PC-3 (cell line): Measurements from ENCODE around the gene EXOC6. TPM values are rescaled to one million over a fixed set of nuclear protein-coding genes. Genes with fewer than 3 reads are reported as not detected.

Source experiments
- ATAC-seq: fragments of 200-7000 bp; cut with Tn5 transposase; 2 replicates; pipeline ENCODE4 v1.9.1; 2020; ENCODE audit warnings: mild to moderate bottlenecking, moderate library complexity
- BruUV-seq: library from RNA; stranded (reverse); fragments of 400-500 nt; replicated peaks from 2 replicates; lab custom pipeline; 2021; lab: Mats Ljungman, UMichigan
- CTCF ChIA-PET: fragments of 300-600 bp; sonication (Branson Sonifier 250); formaldehyde crosslinking; loops from one replicate; lab custom pipeline; 2022; ENCODE audit warnings: antibody characterized with exemption; lab: Charles Lee
- POLR2A ChIA-PET: fragments of 300-600 bp; sonication (Branson Sonifier 250); formaldehyde crosslinking; loops from one replicate; lab custom pipeline; 2022; ENCODE audit warnings: antibody characterized with exemption; ENCODE audit not compliant: unreplicated experiment; lab: Charles Lee
- DNase-seq: peaks from one replicate; pipeline ENCODE4 v3.0.0-alpha.2; 2015
- H2AFZ ChIP-seq: fragments of 300-600 bp; sonication (generic); 2 replicates; pipeline ENCODE4 v1.6.0; 2016; ENCODE audit warnings: antibody characterized with exemption, low read length
- H3F3A ChIP-seq: fragments of 300-600 bp; sonication (generic); one replicate; pipeline ENCODE4 v1.6.0; 2017; ENCODE audit warnings: antibody characterized with exemption, low read length, control low read depth, mild to moderate bottlenecking; ENCODE audit not compliant: unreplicated experiment
- H3K27ac ChIP-seq: fragments of 300-600 bp; sonication (generic); 2 replicates; pipeline ENCODE4 v1.5.1; 2016; ENCODE audit warnings: mild to moderate bottlenecking, low read length
- H3K27me3 ChIP-seq: fragments of 300-600 bp; sonication (generic); 2 replicates; pipeline ENCODE4 v1.6.1; 2016; ENCODE audit warnings: low read length, mixed read lengths
- H3K36me3 ChIP-seq: fragments of 300-600 bp; sonication (generic); 2 replicates; pipeline ENCODE4 v1.6.1; 2016; ENCODE audit warnings: low read depth, mixed run types, low read length, mixed read lengths
- H3K4me1 ChIP-seq: fragments of 300-600 bp; sonication (generic); 2 replicates; pipeline ENCODE4 v1.5.1; 2016; ENCODE audit warnings: low read length; ENCODE audit not compliant: insufficient read depth
- H3K4me2 ChIP-seq: fragments of 300-600 bp; sonication (generic); 2 replicates; pipeline ENCODE4 v1.6.0; 2016; ENCODE audit warnings: low read length
- H3K4me3 ChIP-seq: fragments of 300-600 bp; sonication (generic); 2 replicates; pipeline ENCODE4 v1.5.1; 2016; ENCODE audit warnings: mild to moderate bottlenecking, low read length, mixed read lengths
- H3K79me2 ChIP-seq: fragments of 300-600 bp; sonication (generic); 2 replicates; pipeline ENCODE4 v1.6.1; 2017; ENCODE audit warnings: low read length, mixed read lengths
- H3K9ac ChIP-seq: fragments of 300-600 bp; sonication (generic); 2 replicates; pipeline ENCODE4 v1.6.0; 2016; ENCODE audit warnings: mild to moderate bottlenecking, low read length
- H3K9me2 ChIP-seq: fragments of 300-600 bp; sonication (generic); replicated peaks from 2 replicates; pipeline ENCODE4 v1.6.1; 2016; ENCODE audit warnings: mixed run types, low read length, mixed read lengths
- H3K9me3 ChIP-seq: fragments of 300-600 bp; sonication (generic); 2 replicates; pipeline ENCODE4 v1.6.1; 2016; ENCODE audit warnings: low read length, mixed read lengths
- H4K20me1 ChIP-seq: fragments of 300-600 bp; sonication (generic); 2 replicates; pipeline ENCODE4 v1.6.1; 2016; ENCODE audit warnings: low read length, mixed read lengths
- CTCF ChIP-seq: fragments of 300-600 bp; sonication (generic); conservative IDR thresholded peaks from 2 replicates; pipeline ENCODE4 v1.5.1; 2017; ENCODE audit warnings: antibody characterized with exemption, low read depth, mild to moderate bottlenecking, low read length
- EZH2 ChIP-seq: fragments of 300-600 bp; sonication (generic); IDR thresholded peaks from one replicate; pipeline ENCODE4 v1.6.1; 2017; ENCODE audit warnings: antibody characterized with exemption, mild to moderate bottlenecking, low read length; ENCODE audit not compliant: unreplicated experiment
- EZH2phosphoT487 ChIP-seq: fragments of 300-600 bp; sonication (generic); IDR thresholded peaks from 2 replicates; pipeline ENCODE4 v1.6.1; 2018; ENCODE audit warnings: mild to moderate bottlenecking, antibody characterized with exemption, low read length, borderline replicate concordance
- intact Hi-C: fragments of 100-400 bp; cut with micrococcal nuclease; formaldehyde crosslinking; loops from 2 replicates; pipeline ENCODE4 v1.9.0; 2023
- total RNA-seq: library from RNA; depleted of rRNA; stranded (reverse); fragments of >200 nt; gene quantifications from 2 replicates; pipeline ENCODE4 v1.2.3, GENCODE V29; 2014

The EXOC6 gene
- total RNA-seq, 1 experiment from 2014 or later, result 5.7 TPM

- ATAC-seq, result no peak
- H3K27me3 ChIP-seq, result no peaks in the 10 kb centered on the region
- no TSS peak for BruUV-seq
- H3K79me2 ChIP-seq, result no peaks in the 10 kb centered on the region
- no peak overlapping the region for H3K9ac ChIP-seq
- H3K4me2 ChIP-seq, result no peak overlapping the region
- no peaks in the 10 kb centered on the region for H3F3A ChIP-seq
- H3K27ac ChIP-seq, result no peak overlapping the region
- H3K4me1 ChIP-seq, result no peaks in the 10 kb centered on the region
- H3K4me3 ChIP-seq, result no peak overlapping the region
- no peaks in the 10 kb centered on the region for H3K9me3 ChIP-seq
- TF ChIP-seq EZH2phosphoT487 (no peak), EZH2 (no peak), CTCF (no peak)
- no peaks in the 10 kb centered on the region for H3K36me3 ChIP-seq
- CTCF ChIA-PET, result no interaction called here
- intact Hi-C loops, result loop anchor here (10.0 kb wide), 1 partner anchor 182 kb away; no protein-coding TSS in a partner anchor
- DNase-seq, result no peak
- H2AFZ ChIP-seq, result no peak overlapping the region
- POLR2A ChIA-PET, result no interaction called here
- H4K20me1 ChIP-seq, result no peaks in the 10 kb centered on the region
- H3K9me2 ChIP-seq, result no peaks in the 10 kb centered on the region
Observed at GRCh38 chr10:92876509-92877036, 28.3 kb downstream of the EXOC6 start.

- no peaks in the 10 kb centered on the region for H3K9me2 ChIP-seq
- no peaks in the 10 kb centered on the region for H3K36me3 ChIP-seq
- DNase-seq (peak; percentile 60), ATAC-seq (peak; percentile 33; the same call in 1 of the 2 replicates)
- intact Hi-C loops, result loop anchor here (1.0 kb wide), 3 partner anchors 37 to 290 kb away; no protein-coding TSS in a partner anchor
- H3K27ac ChIP-seq, result no peak overlapping the region
- H3K4me1 ChIP-seq, result no peaks in the 10 kb centered on the region
- BruUV-seq, result no TSS peak
- TF ChIP-seq EZH2 (no peak), CTCF (peak; percentile 73)
- H2AFZ ChIP-seq, result no peak overlapping the region
- H3K9me3 ChIP-seq, result no peaks in the 10 kb centered on the region
- no peaks in the 10 kb centered on the region for H3F3A ChIP-seq
- ChIA-PET POLR2A (no interaction called here), CTCF (interaction anchor here (0.6 to 1.0 kb wide), 3 partner anchors 37 to 153 kb away, joined by 3 to 6 read pairs (median 3); no protein-coding TSS in a partner anchor)
- H3K27me3 ChIP-seq, result no peaks in the 10 kb centered on the region
- H3K9ac ChIP-seq, result no peak overlapping the region
- H4K20me1 ChIP-seq, result no peaks in the 10 kb centered on the region
- no peak overlapping the region for H3K4me2 ChIP-seq
- H3K4me3 ChIP-seq, result no peak overlapping the region
- H3K79me2 ChIP-seq, result no peaks in the 10 kb centered on the region
Observed at GRCh38 chr10:92880233-92880861, 32.0 kb downstream of the EXOC6 start.

- ChIA-PET CTCF (interaction anchor here (1.0 kb wide), 1 partner anchor 38 kb away, joined by 6 read pairs; no protein-coding TSS in a partner anchor), POLR2A (no interaction called here)
- no TSS peak for BruUV-seq
- no peaks in the 10 kb centered on the region for H3K4me1 ChIP-seq
- H3K79me2 ChIP-seq, result no peaks in the 10 kb centered on the region
- no peaks in the 10 kb centered on the region for H3K36me3 ChIP-seq
- no peaks in the 10 kb centered on the region for H3K9me3 ChIP-seq
- H3K9me2 ChIP-seq, result no peaks in the 10 kb centered on the region
- intact Hi-C loops, result loop anchor here (1.0 kb wide), 3 partner anchors 38 to 291 kb away; no protein-coding TSS in a partner anchor
- no peak for ATAC-seq
- H3K27me3 ChIP-seq, result no peaks in the 10 kb centered on the region
- no peak overlapping the region for H3K9ac ChIP-seq
- DNase-seq, result no peak
- H3K27ac ChIP-seq, result no peak overlapping the region
- no peaks in the 10 kb centered on the region for H3F3A ChIP-seq
- TF ChIP-seq EZH2 (no peak), EZH2phosphoT487 (no peak), CTCF (no peak)
- no peaks in the 10 kb centered on the region for H4K20me1 ChIP-seq
- H2AFZ ChIP-seq, result no peak overlapping the region
- no peak overlapping the region for H3K4me2 ChIP-seq
- H3K4me3 ChIP-seq, result no peak overlapping the region
Observed at GRCh38 chr10:92880917-92881316, 32.6 kb downstream of the EXOC6 start.
